Epithelial cell of esophagus (primary cell): Measurements from ENCODE around the gene PFKFB3.
"Not testable (repeated sequence)": the region's sequence is repeated elsewhere in the genome, so short reads cannot be mapped to it uniquely, and the experiment has no call there.

ENCODE experiments used
- DNase-seq: peaks from one replicate; pipeline ENCODE4 v3.0.0; 2010; ENCODE audit warnings: low read depth
- H3K4me3 ChIP-seq: 2 replicates; pipeline ENCODE4 v1.5.1; 2011; ENCODE audit warnings: mild to moderate bottlenecking, low read length, control low read depth
- TF ChIP-seq, protein P1 (sequence below): IDR thresholded peaks from 2 replicates; pipeline ENCODE4 v1.5.1; 2011; ENCODE audit warnings: low read depth, mild to moderate bottlenecking, low read length, control low read depth, inconsistent platforms; ENCODE audit not compliant: insufficient read depth; ENCODE audit errors: missing control alignments

The PFKFB3 gene

DNA sequence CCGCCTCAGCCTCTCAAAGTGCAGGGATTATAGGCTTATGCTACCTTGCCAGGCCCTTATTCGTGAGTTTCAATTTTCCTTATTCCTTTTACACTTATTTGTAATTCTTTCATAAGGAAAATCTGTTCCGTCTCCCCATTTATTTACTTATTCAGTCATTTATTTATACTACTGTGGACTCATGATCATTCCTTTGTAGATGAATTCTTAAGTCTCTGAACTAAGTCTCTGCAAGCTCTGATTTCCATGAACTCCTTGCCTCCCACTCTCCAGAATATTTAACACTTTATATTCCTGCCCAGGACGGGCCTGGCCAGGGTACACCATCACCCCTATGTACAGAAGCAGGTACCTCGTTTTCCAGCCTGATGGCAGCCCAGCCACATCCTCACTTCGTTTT is 39.4 kb downstream of the PFKFB3 start:
- TF ChIP-seq, protein P1, sequence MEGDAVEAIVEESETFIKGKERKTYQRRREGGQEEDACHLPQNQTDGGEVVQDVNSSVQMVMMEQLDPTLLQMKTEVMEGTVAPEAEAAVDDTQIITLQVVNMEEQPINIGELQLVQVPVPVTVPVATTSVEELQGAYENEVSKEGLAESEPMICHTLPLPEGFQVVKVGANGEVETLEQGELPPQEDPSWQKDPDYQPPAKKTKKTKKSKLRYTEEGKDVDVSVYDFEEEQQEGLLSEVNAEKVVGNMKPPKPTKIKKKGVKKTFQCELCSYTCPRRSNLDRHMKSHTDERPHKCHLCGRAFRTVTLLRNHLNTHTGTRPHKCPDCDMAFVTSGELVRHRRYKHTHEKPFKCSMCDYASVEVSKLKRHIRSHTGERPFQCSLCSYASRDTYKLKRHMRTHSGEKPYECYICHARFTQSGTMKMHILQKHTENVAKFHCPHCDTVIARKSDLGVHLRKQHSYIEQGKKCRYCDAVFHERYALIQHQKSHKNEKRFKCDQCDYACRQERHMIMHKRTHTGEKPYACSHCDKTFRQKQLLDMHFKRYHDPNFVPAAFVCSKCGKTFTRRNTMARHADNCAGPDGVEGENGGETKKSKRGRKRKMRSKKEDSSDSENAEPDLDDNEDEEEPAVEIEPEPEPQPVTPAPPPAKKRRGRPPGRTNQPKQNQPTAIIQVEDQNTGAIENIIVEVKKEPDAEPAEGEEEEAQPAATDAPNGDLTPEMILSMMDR = no peak
- H3K4me3 ChIP-seq = no peak overlapping the region
- no peak for DNase-seq

DNA sequence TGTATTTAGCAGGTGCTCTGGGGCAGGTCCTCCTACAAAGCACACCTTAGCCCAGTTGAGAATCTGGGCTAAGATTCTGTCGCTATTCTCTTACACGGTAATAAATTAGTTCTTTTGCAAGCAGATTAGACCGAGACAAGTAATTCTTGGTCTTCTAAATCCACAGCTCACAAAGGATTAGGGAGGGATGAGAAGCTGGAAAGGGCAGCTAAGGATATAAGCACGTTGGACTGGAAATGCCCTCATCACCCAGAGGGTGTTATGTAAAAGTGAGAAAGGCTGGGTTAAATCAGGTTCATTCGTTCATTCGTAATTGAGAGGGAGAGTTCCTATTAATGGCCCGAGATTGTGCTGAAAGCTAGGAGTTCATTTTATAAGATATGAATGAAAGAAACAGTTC is 41.8 kb downstream of the PFKFB3 start:
- DNase-seq = no peak
- no peak overlapping the region for H3K4me3 ChIP-seq
- TF ChIP-seq, protein P1 = no peak

DNA sequence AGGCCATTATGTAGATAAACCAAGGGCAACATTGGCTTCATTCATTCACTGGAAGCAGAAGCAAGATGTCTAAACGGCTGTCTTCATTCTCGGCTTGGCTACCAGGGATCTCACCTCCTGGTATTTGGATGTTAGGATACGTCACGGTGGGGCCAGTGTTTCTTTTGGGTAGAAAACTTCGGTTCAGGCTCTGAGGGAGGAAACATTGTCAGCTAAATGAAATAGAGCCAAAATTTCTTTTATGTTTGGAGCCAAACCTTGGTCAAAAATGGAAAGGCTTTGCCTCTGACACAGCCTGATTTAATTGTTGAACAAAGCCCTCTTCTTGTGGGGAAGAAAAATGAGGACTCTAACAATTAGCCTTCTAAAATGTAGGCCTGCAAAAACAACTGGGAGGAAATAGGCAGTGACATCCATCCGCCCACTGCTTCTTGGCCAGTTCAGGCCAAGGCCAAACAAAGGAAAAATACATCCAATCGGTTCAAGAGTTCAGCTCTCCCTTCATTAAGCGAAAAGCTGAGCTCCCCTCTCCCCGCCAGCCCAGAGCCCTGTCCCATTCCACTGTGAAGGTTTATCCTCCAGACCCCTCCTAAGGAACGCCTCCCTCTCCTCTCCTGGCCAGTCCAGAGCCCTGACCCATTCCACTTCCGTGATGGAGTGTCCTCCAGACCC is 44.4 kb downstream of the PFKFB3 start:
- no peak overlapping the region for H3K4me3 ChIP-seq
- TF ChIP-seq, protein P1 = no peak
- no peak for DNase-seq

DNA sequence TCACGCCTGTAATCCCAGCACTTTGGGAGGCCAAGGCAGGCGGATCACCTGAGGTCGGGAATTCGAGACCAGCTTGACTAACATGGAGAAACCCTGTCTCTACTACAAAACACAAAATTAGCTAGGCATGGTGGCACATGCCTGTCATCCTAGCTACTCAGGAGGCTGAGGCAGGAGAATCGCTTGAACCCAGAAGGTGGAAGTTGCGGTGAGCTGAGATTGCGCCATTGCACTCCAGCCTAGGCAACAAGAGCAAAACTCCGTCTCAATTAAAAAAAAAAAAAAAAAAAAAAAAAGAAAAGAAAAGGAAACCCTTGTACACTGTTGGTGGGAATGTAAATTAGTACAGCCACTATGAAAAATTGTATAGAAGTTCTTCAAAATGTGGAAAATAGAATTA is 46.2 kb downstream of the PFKFB3 start:
- DNase-seq, H3K4me3 ChIP-seq: not testable (repeated sequence)

DNA sequence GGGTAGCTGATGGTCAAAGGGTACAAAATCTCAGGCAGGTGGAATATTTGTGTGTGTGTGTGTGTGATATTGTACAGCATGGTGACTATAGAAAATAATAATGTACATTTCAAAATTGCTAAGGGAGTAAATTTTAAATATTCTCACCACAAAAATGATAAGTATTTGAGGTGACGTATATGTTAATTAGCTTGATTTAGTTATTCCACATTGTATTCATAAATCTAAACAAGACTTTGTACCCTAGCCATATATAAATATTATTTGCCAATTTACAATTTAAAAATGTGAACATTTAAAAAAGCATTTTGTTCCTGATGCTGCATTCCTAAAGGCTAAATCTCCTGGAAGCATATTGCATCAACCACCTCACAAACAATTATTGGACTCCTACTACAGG is 47.0 kb downstream of the PFKFB3 start:
- TF ChIP-seq, protein P1 = no peak
- no peak overlapping the region for H3K4me3 ChIP-seq
- no peak for DNase-seq

DNA sequence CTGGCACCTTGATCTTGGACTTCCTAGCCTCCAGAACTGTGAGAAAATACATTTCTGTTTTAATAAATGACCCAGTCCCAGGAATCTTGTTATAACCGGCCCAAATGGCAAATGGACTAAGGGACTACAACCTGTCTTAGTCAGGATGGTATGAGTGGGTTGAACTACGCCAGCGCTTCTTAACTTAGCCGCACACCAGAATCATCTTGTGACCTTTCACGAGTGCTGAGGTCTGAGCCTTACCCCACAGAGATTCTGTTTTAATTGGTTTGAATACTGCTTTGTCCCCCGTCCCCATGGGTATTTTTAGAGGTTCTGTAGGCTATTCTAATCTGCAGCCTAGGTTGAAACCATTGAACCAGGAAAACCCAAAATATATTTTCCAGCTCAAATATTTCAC is 48.0 kb downstream of the PFKFB3 start:
- DNase-seq = no peak
- TF ChIP-seq, protein P1 = no peak
- no peak overlapping the region for H3K4me3 ChIP-seq

DNA sequence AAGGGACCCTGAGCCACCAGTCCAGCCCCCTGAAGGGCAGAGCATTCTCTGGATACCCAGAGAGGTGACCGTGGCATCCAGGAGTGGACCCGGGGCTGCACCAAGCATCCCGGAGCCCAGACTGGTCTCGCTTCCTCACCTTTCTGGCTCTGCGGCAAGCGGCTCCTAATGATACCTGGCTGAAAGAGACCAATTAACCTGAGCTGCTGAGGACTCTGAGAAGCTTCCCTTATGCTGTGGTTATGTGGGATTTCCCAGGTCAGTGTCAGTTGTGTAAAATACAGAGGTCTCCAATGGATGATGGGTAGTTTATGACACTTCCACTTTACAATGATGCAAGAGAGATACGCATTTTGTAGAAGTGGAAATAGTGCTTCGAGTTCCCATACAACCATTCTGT is 51.5 kb downstream of the PFKFB3 start:
- H3K4me3 ChIP-seq = no peak overlapping the region
- TF ChIP-seq, protein P1 = no peak
- DNase-seq = no peak
